HL-60 (cell line): ENCODE measurements around the gene KRTAP2-1.
"Not testable (repeated sequence)": the region's sequence is repeated elsewhere in the genome, so short reads cannot be mapped to it uniquely, and the experiment has no call there.

Experiments
- DNase-seq, 2 experiments: peaks; one replicate each; pipeline ENCODE4 v3.0.0-alpha.2; 2010 to 2020; ENCODE audit warnings: low read depth in 1 of 2, low spot score in 1 of 2
- H3K27ac ChIP-seq: fragments of 250-450 bp; sonication (Bioruptor Pico); replicated peaks from 2 replicates; pipeline ENCODE4 v1.5.1; 2020; ENCODE audit warnings: mild to moderate bottlenecking, moderate library complexity
- H3K27me3 ChIP-seq: fragments of 250-450 bp; sonication (Bioruptor Pico); 2 replicates; pipeline ENCODE4 v1.5.1; 2021; ENCODE audit warnings: mild to moderate bottlenecking, moderate library complexity; ENCODE audit not compliant: insufficient read depth, poor library complexity, severe bottlenecking
- H3K4me3 ChIP-seq: replicated peaks from 2 replicates; pipeline ENCODE4 v1.5.1; 2011; ENCODE audit warnings: mild to moderate bottlenecking, control low read depth, low read length; ENCODE audit not compliant: insufficient read depth
- CTCF ChIP-seq: IDR thresholded peaks from one replicate; pipeline ENCODE4 v1.5.1; 2011; ENCODE audit warnings: low read length, control low read depth, inconsistent platforms; ENCODE audit not compliant: insufficient read depth
- GABPA ChIP-seq: IDR thresholded peaks from 2 replicates; pipeline ENCODE4 v1.6.1; 2012; ENCODE audit warnings: low read depth
- POLR2AphosphoS5 ChIP-seq: IDR thresholded peaks from 2 replicates; pipeline ENCODE4 v1.6.1; 2012; ENCODE audit warnings: low read depth
- REST ChIP-seq: IDR thresholded peaks from 2 replicates; pipeline ENCODE4 v1.6.1; 2012; ENCODE audit warnings: low read depth; ENCODE audit not compliant: insufficient replicate concordance
- SPI1 ChIP-seq: IDR thresholded peaks from 2 replicates; pipeline ENCODE4 v1.6.1; 2012; ENCODE audit warnings: low read depth, mild to moderate bottlenecking, borderline replicate concordance

KRTAP2-1 gene

GRCh38 chr17:41042953-41043352 is 4.2 kb downstream of the KRTAP2-1 start:
- Histone ChIP-seq H3K27ac (no peak overlapping the region), H3K27me3 (no peaks in the 10 kb centered on the region), H3K4me3 (no peak overlapping the region)
- no peak for DNase-seq
- TF ChIP-seq SPI1: no peak
- TF ChIP-seq CTCF: no peak
- no peak for TF ChIP-seq POLR2AphosphoS5
- no peak for TF ChIP-seq GABPA
- no peak for TF ChIP-seq REST

- DNase-seq: not testable (repeated sequence)
Observed at GRCh38 chr17:41040783-41041571, 6.1 kb downstream of the KRTAP2-1 start, which contains the start of gene KRTAP1-1. TSS of gene KRTAP1-1 (minus strand) at chr17:41041450. CDS start at chr17:41041397, 53 bp downstream.

GRCh38 chr17:41037853-41038350 is 9.2 kb downstream of the KRTAP2-1 start:
- Histone ChIP-seq H3K27ac (no peak overlapping the region), H3K4me3 (no peak overlapping the region), H3K27me3 (no peaks in the 10 kb centered on the region)
- DNase-seq: no peak
- TF ChIP-seq REST (no peak), POLR2AphosphoS5 (no peak), GABPA (no peak), SPI1 (no peak), CTCF (no peak)

More at GRCh38 chr17:41040783-41041571, 6.1 kb downstream of the KRTAP2-1 start, which contains the start of gene KRTAP1-1:
- not testable (repeated sequence) for H3K27ac ChIP-seq, H3K27me3 ChIP-seq, H3K4me3 ChIP-seq

- H3K27me3 ChIP-seq, H3K27ac ChIP-seq, H3K4me3 ChIP-seq, DNase-seq: not testable (repeated sequence)
Observed at GRCh38 chr17:41034346-41034935, 12.7 kb downstream of the KRTAP2-1 start, which contains the start of gene KRTAP1-3. TSS of gene KRTAP1-3 (minus strand) at chr17:41034874. CDS start at chr17:41034821, 53 bp downstream.
